ENCODE results near the gene PIP4K2A.
A peak's percentile ranks its signal among the peaks of the same experiment; 100 is the strongest.

The PIP4K2A gene

DNA sequence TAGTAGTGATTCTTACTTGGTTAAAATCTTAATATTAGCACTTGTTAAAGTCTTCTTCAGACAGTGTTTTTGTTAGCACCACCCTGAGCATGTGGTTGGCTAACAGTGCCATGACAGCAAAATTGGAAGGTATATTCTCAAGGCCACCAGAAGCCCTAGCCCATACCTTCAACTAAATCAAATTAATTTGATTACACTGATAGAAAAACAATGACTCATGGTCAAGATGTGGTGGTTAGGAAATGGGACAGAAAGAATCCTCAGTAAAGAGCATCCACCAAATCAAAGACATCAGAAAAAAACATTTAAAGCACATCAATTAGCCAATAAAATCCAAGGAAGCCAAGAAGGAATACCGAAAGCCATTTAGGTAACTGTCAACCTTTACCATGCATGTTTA lies 75.5 kb downstream of the PIP4K2A start:
- DNase-seq (ENCODE audit: low read depth): no peak

DNA sequence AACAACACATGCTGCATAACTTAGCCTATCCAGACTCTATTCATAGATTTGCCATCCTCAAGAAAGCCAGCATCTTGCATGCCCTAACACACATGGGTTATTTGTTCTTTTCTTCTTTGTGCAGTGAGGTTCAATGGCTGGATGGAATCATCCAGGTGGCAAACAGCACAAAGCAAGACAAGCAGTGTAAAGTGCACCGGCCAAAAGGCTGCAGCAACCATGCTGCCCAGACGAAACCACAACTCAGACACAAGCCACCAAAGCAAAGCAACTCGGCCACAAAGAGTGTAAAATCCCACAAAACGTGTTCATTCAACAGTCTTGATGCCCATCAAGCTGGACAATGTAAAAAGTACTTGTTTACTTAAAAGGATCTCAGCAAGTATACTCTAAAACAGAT lies 76.9 kb downstream of the PIP4K2A start:
- no peak for DNase-seq (ENCODE audit: low read depth)

DNA sequence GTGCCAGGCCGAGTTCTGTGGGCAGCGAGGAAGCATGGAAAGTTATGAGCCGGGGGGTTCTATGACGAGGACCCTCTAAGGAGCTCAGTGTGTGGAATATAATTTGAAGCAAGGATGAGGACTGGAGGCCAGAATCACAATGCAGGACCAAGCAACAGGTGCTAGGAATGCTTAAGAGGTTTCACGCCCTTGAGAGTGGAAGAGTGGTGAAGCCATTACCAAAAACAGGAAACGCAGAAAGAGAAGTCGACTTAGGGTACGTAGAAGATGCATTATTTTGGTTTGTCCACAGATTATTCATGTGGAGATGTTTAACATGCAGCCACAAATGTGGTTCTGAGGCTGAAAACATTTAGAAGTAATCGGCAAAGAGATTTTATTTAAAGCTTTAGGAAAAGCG lies 78.7 kb downstream of the PIP4K2A start:
- no peak for DNase-seq (ENCODE audit: low read depth)

DNA sequence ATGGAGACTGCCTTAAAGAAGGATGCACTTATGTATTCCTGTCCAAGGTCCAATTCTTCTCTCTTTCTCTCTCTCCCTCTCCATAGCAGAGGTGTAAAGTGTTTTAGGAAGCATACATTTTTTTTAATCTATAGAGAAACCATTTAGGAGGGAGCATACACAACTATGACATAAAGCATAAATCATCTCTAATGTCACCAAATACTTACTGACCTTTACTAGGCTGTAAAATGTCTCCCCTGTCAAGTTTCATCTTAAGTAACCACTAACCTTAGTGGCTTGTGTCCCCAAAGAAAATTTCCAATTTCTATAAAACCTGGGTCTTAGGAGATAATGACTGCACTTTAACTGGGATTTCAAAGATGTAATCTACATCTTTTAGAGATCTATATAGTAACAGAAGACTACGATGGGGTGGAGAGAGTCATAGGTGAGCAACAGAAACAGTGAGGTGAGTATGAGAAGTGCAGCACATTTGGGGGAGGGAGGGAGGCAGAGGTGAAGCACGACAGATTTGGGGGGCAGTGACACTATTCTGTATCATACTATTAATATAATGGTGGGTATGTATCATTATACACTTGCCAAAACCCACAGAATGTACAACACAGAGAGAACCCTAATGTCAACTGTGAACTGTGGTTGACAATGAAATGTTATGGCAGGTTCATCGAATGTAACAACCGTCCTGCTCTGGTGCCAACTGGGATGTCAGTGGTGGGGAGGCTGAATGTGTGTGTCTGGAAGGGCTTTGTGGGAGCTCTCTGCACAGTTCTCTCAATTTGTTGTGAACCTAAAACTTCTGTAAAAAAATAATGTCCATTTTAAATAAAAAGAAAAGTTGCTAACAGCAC lies 79.5 kb downstream of the PIP4K2A start:
- no peak for DNase-seq (ENCODE audit: low read depth)

DNA sequence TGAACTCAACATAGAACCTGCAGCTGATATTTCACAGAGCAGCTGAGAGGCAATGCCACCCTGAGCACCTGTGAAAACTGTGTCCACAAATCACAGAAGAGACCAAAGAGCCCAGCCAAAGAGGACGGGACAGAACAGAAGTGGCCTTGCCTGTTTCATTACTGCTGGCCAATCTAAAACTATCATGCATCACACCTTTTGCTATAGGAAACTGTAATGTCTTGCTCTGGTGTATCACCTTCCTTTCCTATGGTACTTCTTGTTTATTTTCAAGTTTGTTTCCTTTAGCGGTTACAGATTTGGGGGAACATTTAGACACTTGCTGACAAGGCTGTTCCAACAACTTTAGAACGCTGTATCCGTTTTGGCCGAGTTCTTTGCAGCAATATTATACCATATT lies 80.3 kb downstream of the PIP4K2A start:
- no peak for DNase-seq (ENCODE audit: low read depth)

DNA sequence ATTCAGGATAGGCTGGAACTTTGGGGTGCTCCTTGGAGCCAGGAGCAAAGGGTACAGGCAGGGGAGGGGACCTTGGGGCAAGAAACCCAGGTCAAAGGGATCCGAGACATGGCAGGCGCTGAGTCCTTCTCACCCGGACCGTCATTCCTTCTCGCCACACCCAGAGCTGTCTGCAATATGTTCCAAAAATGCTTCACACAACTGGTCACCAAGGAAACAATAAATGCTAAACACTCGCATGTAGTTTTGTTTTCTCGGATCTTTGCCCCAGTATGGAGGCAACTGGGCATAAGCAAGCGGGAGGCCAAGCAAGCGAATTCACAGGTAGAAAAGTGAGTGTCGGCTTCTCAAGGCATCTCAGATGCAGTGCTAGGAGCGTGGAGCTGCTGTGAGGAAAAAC lies 80.8 kb downstream of the PIP4K2A start:
- no peak for DNase-seq (ENCODE audit: low read depth)

DNA sequence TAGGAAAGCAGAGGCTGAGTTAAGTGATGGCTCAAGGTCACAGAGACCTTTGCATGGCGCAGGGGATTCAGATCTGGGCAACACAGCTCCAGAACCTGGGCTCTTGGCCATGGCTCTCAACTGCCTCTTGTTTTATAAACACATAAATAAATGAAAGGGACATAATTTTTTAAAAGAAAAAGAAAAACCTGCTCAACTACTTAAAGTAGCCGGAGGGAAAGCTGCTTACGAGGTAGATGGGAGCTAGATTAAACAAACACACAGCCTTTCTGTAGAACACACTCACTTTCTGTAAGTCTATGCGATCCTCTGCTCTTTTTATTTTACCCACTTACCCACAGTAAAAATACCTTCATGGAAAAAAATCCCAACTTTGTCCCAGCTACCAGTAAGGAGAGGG lies 81.3 kb downstream of the PIP4K2A start:
- DNase-seq (ENCODE audit: low read depth): no peak

DNA sequence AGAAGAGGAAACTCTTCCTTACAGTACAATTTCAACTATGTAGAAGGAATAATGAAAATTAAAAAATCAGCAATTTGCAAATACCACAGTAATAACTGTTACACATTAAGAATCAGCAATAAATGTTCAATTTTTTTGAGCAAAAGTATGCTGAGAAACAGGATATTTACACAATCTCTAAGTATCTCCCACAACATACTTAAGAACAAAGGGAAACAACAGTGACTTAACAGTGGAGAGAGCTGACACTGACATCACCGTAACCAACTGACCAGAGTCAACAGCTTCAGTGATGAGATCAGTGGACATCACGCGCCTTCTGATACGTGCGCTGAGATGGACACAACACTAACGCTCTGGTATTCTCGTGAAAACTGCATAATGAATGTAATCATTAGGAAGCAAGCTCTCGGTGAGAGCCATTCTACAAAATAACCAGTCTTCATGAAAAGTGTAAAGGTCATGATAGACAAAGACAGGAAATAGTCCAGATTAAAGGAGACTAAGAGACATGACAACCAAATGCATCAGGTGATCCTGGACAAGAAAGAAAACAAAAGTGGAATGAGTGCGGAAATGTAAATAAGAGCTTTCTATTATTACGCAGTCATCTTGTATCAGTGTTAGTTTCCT lies 82.6 kb downstream of the PIP4K2A start:
- DNase-seq (ENCODE audit: low read depth): no peak

DNA sequence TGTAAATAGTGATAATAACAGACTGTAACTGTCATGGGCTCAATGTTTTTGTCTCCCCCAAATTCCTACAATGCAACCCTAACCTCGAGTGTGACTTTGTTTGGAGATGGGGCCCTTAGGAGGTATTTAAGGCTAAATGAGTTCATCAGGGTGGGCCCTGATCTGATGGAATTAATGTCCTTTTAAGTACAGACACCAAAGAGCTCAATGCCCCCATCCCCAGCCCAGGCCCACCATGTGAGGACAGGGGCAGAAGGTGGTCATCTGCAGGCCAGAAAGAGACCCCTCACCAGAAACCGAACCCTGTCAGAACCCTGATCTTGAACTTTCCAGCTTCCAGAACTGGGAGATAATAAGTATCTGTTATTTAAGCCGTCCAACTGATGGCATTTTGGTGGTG lies 83.2 kb downstream of the PIP4K2A start:
- no peak for DNase-seq (ENCODE audit: low read depth)

DNA sequence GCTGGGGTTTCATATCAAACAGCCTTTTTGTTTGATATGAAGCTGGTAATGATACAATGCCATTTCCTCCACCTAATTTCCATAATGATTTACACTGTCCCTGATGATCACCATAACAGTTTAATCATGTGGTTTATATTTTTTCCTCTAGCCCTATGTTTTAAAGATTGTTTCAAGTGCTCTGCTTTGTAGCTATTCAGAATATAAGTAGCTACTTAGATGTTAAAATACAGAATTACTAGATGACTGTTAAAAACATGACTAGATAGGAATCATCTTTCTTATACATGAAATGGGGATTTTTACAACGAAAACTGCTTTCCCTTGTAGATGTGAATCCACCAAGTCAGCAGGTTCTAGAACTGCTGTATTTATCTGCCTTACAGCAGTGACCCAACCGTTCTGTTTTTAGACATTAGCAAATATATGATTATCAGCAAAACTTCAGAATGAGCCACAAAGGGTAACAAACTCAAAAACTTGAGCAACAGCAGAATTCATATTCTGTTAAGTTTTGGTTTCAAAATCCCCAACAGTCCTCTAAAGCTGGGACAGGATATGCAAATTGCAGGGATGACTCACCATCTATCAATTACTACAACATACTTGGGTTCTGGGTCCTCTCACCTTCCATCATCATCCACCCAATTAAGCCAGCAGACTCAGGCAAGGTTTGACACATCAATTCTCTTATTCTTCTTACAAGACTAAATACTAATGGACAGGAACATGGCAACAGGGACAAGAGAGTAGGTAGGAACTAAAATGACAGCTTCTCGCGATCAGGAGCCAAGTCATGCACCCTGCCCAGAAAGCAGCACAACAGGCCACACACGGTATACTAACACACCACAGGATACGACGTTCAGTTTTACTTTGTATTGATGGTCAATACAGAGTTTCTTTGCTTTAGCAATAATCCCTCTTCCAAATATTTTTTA lies 83.9 kb downstream of the PIP4K2A start:
- no peak for DNase-seq (ENCODE audit: low read depth)

DNA sequence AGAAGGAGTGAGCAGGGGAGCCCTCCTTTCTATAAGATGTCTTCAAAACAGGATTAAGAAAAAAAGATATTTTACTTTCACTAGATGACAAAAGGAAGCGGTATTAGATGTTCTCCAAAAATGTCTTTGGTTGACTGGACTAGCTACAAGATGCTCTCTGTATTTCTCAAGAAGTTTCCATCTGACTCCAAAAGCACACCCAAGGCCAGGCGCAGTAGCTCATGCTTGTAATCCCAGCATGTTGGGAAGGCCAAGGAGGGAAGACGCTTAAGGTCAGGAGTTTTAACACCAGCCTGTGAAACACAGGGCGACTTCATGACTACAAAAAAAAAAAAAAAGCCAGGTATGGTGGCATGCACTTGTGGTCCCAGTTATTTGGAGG lies 84.5 kb downstream of the PIP4K2A start:
- no peak for DNase-seq (ENCODE audit: low read depth)

DNA sequence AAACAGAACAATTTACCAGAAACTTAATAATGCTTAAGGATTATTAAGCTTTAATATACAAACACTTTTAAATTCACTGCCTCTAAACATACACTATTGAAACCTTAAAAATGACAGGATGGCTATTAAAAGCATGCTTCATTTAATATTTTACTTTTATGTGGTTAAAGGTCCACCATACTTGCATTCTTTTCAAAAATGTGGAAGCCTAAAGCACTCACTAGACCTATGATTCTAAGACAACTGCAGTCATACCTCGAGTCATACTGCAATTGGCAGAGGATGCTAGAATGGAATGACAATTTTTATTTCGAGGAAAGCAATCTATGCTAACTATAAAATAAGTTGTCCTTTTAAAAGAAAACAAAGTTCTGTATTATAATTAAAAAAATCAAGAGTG lies 85.3 kb downstream of the PIP4K2A start:
- DNase-seq (ENCODE audit: low read depth): no peak

DNA sequence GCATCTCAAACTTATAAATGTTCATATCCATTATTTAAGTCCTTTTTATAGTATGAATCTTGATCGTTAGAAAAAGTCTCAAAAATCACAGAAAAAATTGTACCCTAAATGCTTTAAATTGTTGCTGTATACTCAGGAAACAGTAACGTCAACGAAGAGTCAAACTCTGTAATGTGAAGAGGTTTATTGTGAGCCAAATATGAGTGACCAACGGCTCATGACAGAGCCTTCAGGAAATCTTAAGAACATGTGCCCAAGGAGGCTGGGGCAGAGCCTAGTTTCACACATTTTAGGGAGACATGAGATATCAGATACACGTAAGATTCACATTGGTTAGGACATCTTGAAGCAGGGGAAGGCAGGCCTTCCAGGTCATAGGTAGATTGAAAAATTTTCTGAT lies 86.1 kb downstream of the PIP4K2A start:
- no peak for DNase-seq (ENCODE audit: low read depth)

DNA sequence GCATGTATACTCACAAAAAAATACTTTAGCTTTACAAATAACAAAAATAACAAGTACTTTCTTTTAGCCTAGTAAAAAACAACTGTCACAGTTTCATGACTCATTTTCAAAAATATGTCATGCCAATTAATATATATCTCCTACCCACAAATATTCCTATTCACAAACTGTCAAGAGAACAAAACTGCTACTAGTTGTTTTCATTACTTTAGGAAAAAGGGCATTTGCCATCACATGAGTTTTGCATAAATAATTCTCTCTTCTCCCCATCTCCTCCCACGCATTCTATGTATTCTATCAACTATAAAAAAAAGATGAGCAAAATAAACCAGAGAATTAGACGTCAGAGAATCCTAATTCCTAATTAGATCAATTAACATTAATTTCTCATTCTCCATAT lies 87.6 kb downstream of the PIP4K2A start:
- DNase-seq (ENCODE audit: low read depth): no peak

DNA sequence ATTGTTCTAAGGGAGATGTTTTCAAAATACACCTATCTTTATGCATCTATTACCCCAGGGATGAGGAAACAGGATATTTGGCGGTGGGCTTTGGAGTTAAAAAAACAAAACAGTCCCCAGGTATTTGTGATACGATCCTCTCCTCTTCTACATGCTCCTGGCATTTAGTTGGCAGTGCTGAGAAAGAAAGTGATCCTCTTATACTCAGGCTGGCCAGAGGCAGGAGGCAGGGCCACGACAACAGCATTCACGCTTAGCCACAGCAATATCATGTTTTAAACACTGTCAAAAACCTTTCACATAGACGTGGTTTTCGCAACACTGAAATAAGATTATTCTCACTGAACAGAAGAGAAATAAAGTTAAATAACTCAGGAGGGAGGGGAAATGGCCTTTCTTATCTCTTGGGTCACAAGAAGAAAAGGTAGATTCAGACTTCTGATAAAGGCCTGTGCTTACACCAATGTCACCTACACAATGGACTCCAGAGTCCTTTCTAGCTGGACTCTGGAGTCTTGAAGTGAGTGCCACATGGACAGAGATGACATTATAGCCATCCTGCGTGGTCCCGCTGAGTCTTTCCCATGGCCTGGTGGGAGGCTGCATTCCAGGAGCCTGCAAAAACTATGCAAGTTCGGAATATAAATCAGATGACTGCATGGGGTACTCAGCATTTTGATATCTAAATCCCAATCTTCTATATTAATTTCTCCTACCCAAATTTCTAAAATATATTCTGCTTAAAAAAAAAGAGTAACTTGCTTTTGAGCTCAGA lies 88.7 kb downstream of the PIP4K2A start:
- no peak for DNase-seq (ENCODE audit: low read depth)

DNA sequence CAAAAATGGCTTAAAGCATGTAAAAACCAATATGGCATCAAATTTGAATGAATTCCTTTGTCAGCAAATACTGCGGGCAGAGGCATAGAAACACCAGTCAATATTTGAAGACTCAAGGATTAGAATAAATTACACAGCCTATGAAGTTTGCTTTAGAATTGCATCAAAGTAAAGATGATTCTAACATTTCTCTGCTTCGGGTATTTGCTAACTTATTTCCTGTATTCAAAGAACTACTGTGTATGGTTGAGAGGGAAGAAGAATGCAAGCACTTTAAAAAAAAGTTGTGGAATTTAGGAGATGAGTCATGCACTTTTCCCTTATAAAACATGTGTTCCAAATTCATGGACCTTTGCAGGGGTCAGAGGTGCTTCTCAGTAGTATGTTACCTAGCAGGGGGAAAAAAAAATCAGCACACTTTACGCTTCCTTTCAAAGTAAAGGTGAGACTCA lies 90.1 kb downstream of the PIP4K2A start:
- DNase-seq (ENCODE audit: low read depth): peak; percentile 43

DNA sequence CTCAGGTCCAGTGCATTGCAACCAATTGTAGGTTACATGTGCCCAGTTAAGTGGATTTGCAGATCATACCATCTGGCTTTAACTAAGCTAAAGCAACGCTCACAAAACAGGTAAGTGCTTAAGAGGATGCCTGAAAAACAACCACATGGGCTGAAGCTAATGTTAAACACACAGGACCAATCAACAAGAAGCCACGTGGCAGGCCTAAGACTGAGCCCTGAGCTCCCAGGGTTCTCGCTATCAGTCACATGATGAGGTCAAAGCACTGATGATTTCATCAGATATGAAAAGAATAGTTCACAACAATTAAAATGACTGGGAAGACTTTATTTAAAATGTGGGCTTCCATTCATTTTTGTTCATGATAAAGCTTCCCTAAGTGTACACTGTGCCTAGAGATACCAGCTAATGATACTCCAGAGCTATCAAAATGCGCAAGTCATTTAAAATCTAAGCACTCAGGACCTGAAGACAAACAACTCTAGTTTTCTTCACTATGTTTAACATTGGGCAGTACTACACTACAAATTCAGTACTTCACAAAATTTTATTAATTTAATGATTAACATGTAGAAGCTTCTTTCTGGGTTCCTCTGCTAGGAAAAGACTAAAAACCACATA lies 90.6 kb downstream of the PIP4K2A start:
- DNase-seq (ENCODE audit: low read depth): no peak

DNA sequence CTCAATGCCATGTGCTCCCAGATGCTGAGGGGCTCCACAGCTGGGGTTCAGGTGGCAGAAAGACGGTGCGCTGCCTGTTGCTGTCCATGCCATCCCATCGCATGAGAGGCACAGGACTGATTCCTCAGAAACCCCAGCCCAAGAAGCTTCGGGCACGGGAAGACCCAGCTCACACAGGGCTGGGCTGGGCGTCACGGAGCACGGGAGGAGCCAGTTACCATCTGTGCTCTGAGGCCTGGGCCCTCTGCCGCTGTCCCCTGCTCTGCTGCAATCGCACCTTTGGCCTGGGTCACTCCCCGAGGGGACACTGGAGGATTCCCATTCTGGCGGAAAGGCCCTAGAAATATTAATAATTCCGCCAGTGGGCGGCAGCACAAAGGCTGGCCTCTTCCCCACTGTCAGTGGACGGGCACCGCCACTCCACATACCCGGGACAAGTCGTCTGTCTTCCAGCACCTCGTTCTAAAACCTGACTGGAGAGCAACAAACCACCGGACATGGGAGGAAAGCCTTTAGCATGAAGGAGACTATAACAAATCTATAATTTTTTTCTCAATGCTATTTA lies 92.1 kb downstream of the PIP4K2A start:
- no peak for DNase-seq (ENCODE audit: low read depth)

DNA sequence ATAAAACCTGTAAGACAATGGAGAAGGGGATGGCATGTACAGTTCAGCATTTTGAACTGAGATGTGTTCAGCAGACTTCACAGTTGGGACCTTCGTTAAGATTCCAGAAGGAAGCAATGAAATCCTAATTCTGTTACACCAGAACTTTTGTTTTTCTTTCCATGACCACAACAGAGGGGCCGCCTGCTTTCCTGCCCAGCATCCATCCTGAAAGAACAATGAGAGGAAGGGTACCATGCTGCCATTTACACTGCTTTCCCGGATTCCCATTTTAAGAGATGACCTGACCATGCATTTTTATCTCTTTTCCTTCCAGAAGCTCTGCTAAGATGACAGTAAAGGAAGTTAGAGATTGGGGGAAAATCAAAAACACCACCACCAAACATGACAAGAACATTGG lies 92.7 kb downstream of the PIP4K2A start:
- DNase-seq (ENCODE audit: low read depth): no peak

DNA sequence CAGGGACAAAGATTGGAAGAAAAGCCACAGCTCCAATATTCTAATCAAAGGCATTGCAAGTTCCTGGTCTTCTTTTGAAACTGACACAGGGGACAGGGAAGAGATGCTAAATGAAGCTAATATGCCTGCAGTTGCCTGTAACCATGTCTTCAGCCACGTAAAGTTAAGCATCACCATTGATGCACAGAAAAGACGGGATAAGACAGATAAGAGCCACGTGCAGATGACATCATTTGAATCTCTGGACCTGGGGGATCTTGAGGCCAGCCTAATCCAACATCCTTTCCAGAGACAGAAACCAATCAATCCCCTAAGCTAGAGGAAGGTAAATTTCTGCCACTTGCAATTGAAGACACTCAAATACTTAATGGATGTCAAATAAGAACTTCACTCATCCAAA lies 93.4 kb downstream of the PIP4K2A start:
- DNase-seq (ENCODE audit: low read depth): no peak

Measured in GM04504 (cell line).